ENCODE results near the gene FAF1. TPM values are rescaled to one million over a fixed set of nuclear protein-coding genes. Genes with fewer than 3 reads are reported as not detected.

FAF1 gene
- total and polyA plus RNA-seq, 9 of the 15 experiments (the other 6 are each of a cell fraction or from before 2014, with no cell fraction given): 48.7 to 225 (median 118) TPM

GRCh38 chr1:50967416-50968157 is 7.5 kb upstream of the FAF1 start (continued):
- no peak for TF ChIP-seq ZNF609 (CRISPR knock-in tag; IDR thresholded peaks at IDR 0.05; ENCODE audit: borderline replicate concordance)
- TF ChIP-seq CTCFL (IDR thresholded peaks at IDR 0.05; ENCODE audit: borderline replicate concordance, insufficient read depth, low read depth, low read length, poor library complexity, severe bottlenecking): peak; percentile 25
- no peak for TF ChIP-seq ZHX1 (conservative IDR thresholded peaks at IDR 0.05; ENCODE audit: low read length)
- TF ChIP-seq ZNF384 (IDR thresholded peaks at IDR 0.05; ENCODE audit: low read depth, low read length): no peak
- TF ChIP-seq ZNF431 (CRISPR knock-in tag; IDR thresholded peaks at IDR 0.05): no peak
- no peak for TF ChIP-seq HMG20A (CRISPR knock-in tag; conservative IDR thresholded peaks at IDR 0.05)
- TF ChIP-seq RNF2 (IDR thresholded peaks at IDR 0.05): peak; percentile 87; the same call in 1 of the 2 replicates
- 0 out of 4 replicates have a peak, but pooled peaks of 1 of the 2 experiments have one; percentile 24 for TF ChIP-seq MLLT1 (IDR thresholded peaks at IDR 0.05)
- TF ChIP-seq ZBTB26 (CRISPR knock-in tag; IDR thresholded peaks at IDR 0.05): no peak
- no peak for TF ChIP-seq BMI1 (IDR thresholded peaks at IDR 0.05; ENCODE audit: low read length)
- TF ChIP-seq KLF6 (CRISPR knock-in tag; IDR thresholded peaks at IDR 0.05; ENCODE audit: borderline replicate concordance): no peak
- TF ChIP-seq FOSL1 (tag; conservative IDR thresholded peaks at IDR 0.05): no peak
- TF ChIP-seq IRF2 (CRISPR knock-in tag; IDR thresholded peaks at IDR 0.05): no peak
- TF ChIP-seq CREM (IDR thresholded peaks at IDR 0.05; ENCODE audit: low read depth): no peak
- TF ChIP-seq ZNF239 (CRISPR knock-in tag; IDR thresholded peaks at IDR 0.05): no peak

All from K562 (cell line).